Activated T-cell treated with anti-CD3 and anti-CD28 coated beads, Interleukin-2, amount 50 U/mL, for 72 hours (primary cell): ENCODE results near the gene CNNM3. TPM values are rescaled to one million over a fixed set of nuclear protein-coding genes. Genes with fewer than 3 reads are reported as not detected.

Source experiments
- ATAC-seq, 2 donors: fragments of 150-1000 bp; cut with Tn5 transposase; replicated peaks in 1 of 2; 2 replicates each; pipeline ENCODE4 v1.10.0; 2021; ENCODE audit warnings: moderate library complexity in 2 of 2, mild to moderate bottlenecking in 1 of 2
- DNase-seq, 2 donors: peaks; one replicate each; pipeline ENCODE4 v3.0.0; 2021 to 2022; ENCODE audit warnings: mixed read lengths in 1 of 2
- H3K27ac Mint-ChIP-seq: one replicate; pipeline ENCODE4 v1.8.0; 2022; ENCODE audit warnings: mild to moderate bottlenecking, moderate library complexity, mixed read lengths
- H3K27me3 Mint-ChIP-seq: one replicate; pipeline ENCODE4 v1.8.0; 2022; ENCODE audit warnings: low read depth, mixed read lengths
- H3K36me3 Mint-ChIP-seq, 2 donors: one replicate each; pipeline ENCODE4 v1.8.0; 2022; ENCODE audit warnings: mixed read lengths in 2 of 2, mild to moderate bottlenecking in 1 of 2; ENCODE audit not compliant: insufficient read depth in 2 of 2
- H3K4me1 Mint-ChIP-seq: one replicate; pipeline ENCODE4 v1.8.0; 2022; ENCODE audit warnings: low read depth, mixed read lengths
- H3K4me3 Mint-ChIP-seq, 2 donors: one replicate each; pipeline ENCODE4 v1.8.0; 2022; ENCODE audit warnings: mild to moderate bottlenecking in 2 of 2, mixed read lengths in 2 of 2, moderate library complexity in 2 of 2
- H3K9me3 Mint-ChIP-seq, 2 donors: one replicate each; pipeline ENCODE4 v1.8.0; 2022; ENCODE audit warnings: mixed read lengths in 2 of 2
- total RNA-seq, 2 donors: library from RNA; stranded (reverse); gene quantifications; one replicate each; pipeline ENCODE4 v1.2.3, GENCODE V29; 2022

The CNNM3 gene
- total RNA-seq, 2 donors from 2014 or later, result 20.7 to 27.9 TPM

DNA sequence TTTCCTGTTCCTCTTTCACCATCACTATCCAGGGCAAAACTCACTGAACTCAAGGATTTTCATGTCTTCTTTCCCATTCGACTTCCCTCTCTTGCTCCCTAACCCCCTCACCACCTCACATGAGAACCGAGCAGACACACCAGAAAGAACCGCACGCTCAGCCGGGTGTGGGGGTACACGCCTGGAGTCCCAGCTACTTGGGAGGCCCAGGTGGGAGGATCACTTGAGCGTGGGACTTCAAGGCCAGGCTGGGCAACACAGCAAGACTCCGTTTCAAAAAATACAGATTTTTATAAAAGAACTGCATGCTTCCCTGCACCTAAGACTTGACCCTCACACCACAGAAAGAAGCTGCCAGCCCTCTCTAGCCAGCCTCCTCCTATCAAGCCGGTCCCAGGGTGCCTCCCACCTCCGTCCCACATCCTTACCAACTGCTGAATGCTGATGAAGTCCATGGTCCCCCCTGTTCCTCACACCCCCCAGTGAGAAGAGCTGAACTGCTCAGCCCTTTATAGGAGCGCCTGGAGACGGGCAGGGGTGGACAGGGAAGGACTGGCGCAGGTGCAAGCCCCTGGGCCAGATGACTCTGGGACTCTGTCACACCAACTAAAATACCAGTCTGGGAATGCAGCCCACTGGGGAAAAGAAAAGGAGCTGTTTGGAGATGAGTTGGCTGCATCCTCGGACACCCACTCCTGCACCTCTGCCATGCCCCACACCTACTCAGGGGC lies 27.6 kb downstream of the CNNM3 start, which contains the start of gene ANKRD23:
Gene ANKRD23 (minus strand): TSS at position 484 of the 731 bp plus-strand sequence. CDS start 29 bp downstream, at position 455.
- Mint-ChIP-seq H3K9me3 (no peaks in the 10 kb centered on the region), H3K27ac (no peak within 1 kb of the TSS), H3K4me3 (no peak within 1 kb of the TSS), H3K36me3 (peaks cover 2 to 7% of the 10 kb centered on the region in 2 donors), H3K27me3 (no peaks in the 10 kb centered on the region), H3K4me1 (peaks cover 13% of the 10 kb centered on the region)
- ATAC-seq (no peak), DNase-seq (no peak)

GRCh38 chr2:96844405-96844808 lies 28.3 kb downstream of the CNNM3 start:
- Mint-ChIP-seq H3K4me3 (no peak overlapping the region), H3K27me3 (no peaks in the 10 kb centered on the region), H3K4me1 (peaks cover 9% of the 10 kb centered on the region), H3K36me3 (peaks cover 2 to 7% of the 10 kb centered on the region in 2 donors), H3K9me3 (no peaks in the 10 kb centered on the region), H3K27ac (no peak overlapping the region)
- DNase-seq, result no peak
- ATAC-seq, result no peak

- ATAC-seq (no peak), DNase-seq (no peak)
- H3K36me3 Mint-ChIP-seq, result peaks cover 0 to 14% of the 10 kb centered on the region in 2 donors
- no peaks in the 10 kb centered on the region for H3K9me3 Mint-ChIP-seq
- H3K27ac Mint-ChIP-seq, result no peak overlapping the region
- H3K4me3 Mint-ChIP-seq, result no peak overlapping the region
- no peaks in the 10 kb centered on the region for H3K4me1 Mint-ChIP-seq
- no peaks in the 10 kb centered on the region for H3K27me3 Mint-ChIP-seq
Observed at GRCh38 chr2:96846825-96847224, 30.8 kb downstream of the CNNM3 start.

- peaks cover 0 to 21% of the 10 kb centered on the region in 2 donors for H3K36me3 Mint-ChIP-seq
Observed at GRCh38 chr2:96847586-96847985, 31.5 kb downstream of the CNNM3 start.

DNA sequence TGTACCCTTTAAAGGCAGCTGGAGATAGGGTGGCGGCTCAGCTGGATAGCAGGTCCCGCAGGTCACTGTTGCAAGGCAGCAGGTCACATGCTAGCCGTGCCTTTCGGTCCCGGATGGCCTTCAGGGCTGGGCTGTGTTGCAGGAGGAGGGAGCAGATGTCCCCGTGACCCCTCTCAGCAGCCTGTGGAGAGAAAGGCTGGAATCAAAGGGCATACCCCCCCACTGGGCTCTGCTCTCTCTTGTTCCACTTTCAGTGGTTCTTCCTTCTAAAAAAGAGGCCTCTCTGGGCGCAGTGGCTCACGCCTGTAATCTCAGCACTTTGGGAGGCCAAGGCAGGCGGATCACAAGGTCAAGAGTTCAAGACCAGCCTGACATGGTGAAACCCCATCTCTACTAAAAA lies 32.2 kb downstream of the CNNM3 start:
- peaks cover 0 to 21% of the 10 kb centered on the region in 2 donors for H3K36me3 Mint-ChIP-seq
- H3K27me3 Mint-ChIP-seq, result no peaks in the 10 kb centered on the region
- no peaks in the 10 kb centered on the region for H3K9me3 Mint-ChIP-seq
- no peaks in the 10 kb centered on the region for H3K4me1 Mint-ChIP-seq
- DNase-seq (no peak), ATAC-seq (no peak)
- no peak overlapping the region for H3K4me3 Mint-ChIP-seq
- no peak overlapping the region for H3K27ac Mint-ChIP-seq

More at GRCh38 chr2:96847586-96847985, 31.5 kb downstream of the CNNM3 start:
- H3K27ac Mint-ChIP-seq, result no peak overlapping the region
- DNase-seq (no peak), ATAC-seq (peak in 1 of 2 donors; percentile 36)
- H3K9me3 Mint-ChIP-seq, result no peaks in the 10 kb centered on the region
- H3K4me1 Mint-ChIP-seq, result no peaks in the 10 kb centered on the region
- no peaks in the 10 kb centered on the region for H3K27me3 Mint-ChIP-seq
- no peak overlapping the region for H3K4me3 Mint-ChIP-seq

- no peaks in the 10 kb centered on the region for H3K9me3 Mint-ChIP-seq
- DNase-seq (no peak), ATAC-seq (no peak)
- no peaks in the 10 kb centered on the region for H3K27me3 Mint-ChIP-seq
- H3K4me1 Mint-ChIP-seq, result peaks cover 25% of the 10 kb centered on the region
- peaks cover 0 to 17% of the 10 kb centered on the region in 2 donors for H3K36me3 Mint-ChIP-seq
- H3K27ac Mint-ChIP-seq, result peak overlapping the region; percentile 65
- H3K4me3 Mint-ChIP-seq, result no peak overlapping the region
Observed at GRCh38 chr2:96852667-96853066, 36.6 kb downstream of the CNNM3 start.

GRCh38 chr2:96853321-96853720 lies 37.3 kb downstream of the CNNM3 start:
- Mint-ChIP-seq H3K27ac (no peak overlapping the region), H3K36me3 (peaks cover 1 to 17% of the 10 kb centered on the region in 2 donors), H3K4me1 (peaks cover 25% of the 10 kb centered on the region), H3K9me3 (no peaks in the 10 kb centered on the region), H3K4me3 (no peak overlapping the region), H3K27me3 (no peaks in the 10 kb centered on the region)
- DNase-seq (no peak), ATAC-seq (no peak)

- H3K4me3 Mint-ChIP-seq, result peak overlapping the region; percentile 86 to 89
- no peaks in the 10 kb centered on the region for H3K27me3 Mint-ChIP-seq
- peaks cover 45% of the 10 kb centered on the region for H3K4me1 Mint-ChIP-seq
- DNase-seq (peak; percentile 28 to 29), ATAC-seq (no peak)
- peaks cover 5 to 8% of the 10 kb centered on the region in 2 donors for H3K36me3 Mint-ChIP-seq
- H3K9me3 Mint-ChIP-seq, result no peaks in the 10 kb centered on the region
- peak overlapping the region; percentile 64 for H3K27ac Mint-ChIP-seq
Observed at GRCh38 chr2:96856776-96857666, 41.0 kb downstream of the CNNM3 start.

GRCh38 chr2:96857667-96858372 lies 41.8 kb downstream of the CNNM3 start, which contains the start of gene ANKRD39:
TSS of gene ANKRD39 (minus strand) at chr2:96858016. CDS start at chr2:96857987, 29 bp downstream.
- Mint-ChIP-seq H3K36me3 (peaks cover 3 to 5% of the 10 kb centered on the region in 2 donors), H3K4me1 (peaks cover 45% of the 10 kb centered on the region), H3K27me3 (no peaks in the 10 kb centered on the region), H3K9me3 (no peaks in the 10 kb centered on the region), H3K27ac (peak within 1 kb of the TSS; percentile 87), H3K4me3 (peak within 1 kb of the TSS; percentile 86 to 89)
- DNase-seq, result peak; percentile 98 to 99
- ATAC-seq, result peak; percentile 93 to 94

GRCh38 chr2:96859099-96859649 lies 43.1 kb downstream of the CNNM3 start:
- DNase-seq (no peak), ATAC-seq (no peak)
- Mint-ChIP-seq H3K4me1 (peaks cover 45% of the 10 kb centered on the region), H3K27me3 (no peaks in the 10 kb centered on the region), H3K36me3 (peaks cover 4 to 5% of the 10 kb centered on the region in 2 donors), H3K9me3 (no peaks in the 10 kb centered on the region), H3K4me3 (peak overlapping the region; percentile 76 to 89), H3K27ac (no peak overlapping the region)

DNA sequence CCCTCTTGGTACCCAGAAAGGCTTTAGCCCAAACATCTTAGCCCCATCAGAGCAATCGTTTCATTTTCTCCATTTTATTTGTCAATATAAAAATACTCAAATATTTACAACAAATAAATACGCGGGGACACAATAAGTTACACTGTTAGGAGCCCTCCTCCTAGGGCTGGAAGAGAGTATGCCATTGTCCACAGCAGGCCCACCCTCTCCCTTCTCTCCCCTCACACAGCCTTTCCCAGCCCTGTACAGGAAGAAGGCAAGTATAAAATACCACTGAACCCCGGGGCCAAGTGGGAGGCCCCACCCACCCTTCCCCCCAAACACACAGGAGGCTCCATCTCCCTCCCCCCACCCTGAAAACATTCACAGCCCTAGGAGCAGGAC lies 43.6 kb downstream of the CNNM3 start:
- Mint-ChIP-seq H3K4me1 (peaks cover 45% of the 10 kb centered on the region), H3K27me3 (no peaks in the 10 kb centered on the region), H3K4me3 (peak overlapping the region in 1 of 2 donors; percentile 76), H3K9me3 (no peaks in the 10 kb centered on the region), H3K36me3 (peaks cover 4 to 5% of the 10 kb centered on the region in 2 donors), H3K27ac (no peak overlapping the region)
- no peak for DNase-seq
- ATAC-seq, result no peak
